Common myeloid progenitor, CD34-positive (primary cell): ENCODE data around the gene PIK3R2.
A peak's percentile ranks its signal among the peaks of the same experiment; 100 is the strongest.

ENCODE experiments used
- CTCF ChIA-PET: fragments of 350-600 bp; sonication (Branson Sonifier 250); formaldehyde crosslinking; loops from one replicate; lab custom pipeline; 2021; ENCODE audit warnings: antibody characterized with exemption; lab: Charles Lee
- POLR2A ChIA-PET: fragments of 350-600 bp; sonication (Branson Sonifier 250); formaldehyde crosslinking; loops from one replicate; lab custom pipeline; 2021; ENCODE audit warnings: antibody characterized with exemption; lab: Charles Lee
- DNase-seq, 3 donors: peaks; one replicate each; pipeline versions ENCODE4 v3.0.0 to v3.0.0-alpha.2; 2013
- H3K27ac ChIP-seq, 2 experiments: 1 replicate in 1 of 2; 2 replicates in 1 of 2; pipeline ENCODE4 v1.7.0; 2013; ENCODE audit warnings: inconsistent platforms in 2 of 2, low read length in 2 of 2, mild to moderate bottlenecking in 2 of 2, low read depth in 1 of 2, moderate library complexity in 1 of 2; ENCODE audit not compliant: severe bottlenecking in 2 of 2, insufficient read depth in 1 of 2, poor library complexity in 1 of 2
- H3K27me3 ChIP-seq, 5 experiments: replicated peaks in 2 of 5; 1 replicate in 3 of 5; 2 replicates in 2 of 5; pipeline versions ENCODE4 v1.6.1 to v1.7.0; 2013; ENCODE audit warnings: low read length in 4 of 5, mild to moderate bottlenecking in 2 of 5, moderate library complexity in 2 of 5, inconsistent platforms in 1 of 5; ENCODE audit not compliant: insufficient read depth in 5 of 5, control insufficient read depth in 4 of 5
- H3K36me3 ChIP-seq, 4 experiments: 1 replicate in 2 of 4; 2 replicates in 2 of 4; pipeline versions ENCODE4 v1.6.1 to v1.7.0; 2013; ENCODE audit warnings: low read length in 3 of 4, control low read depth in 1 of 4, mild to moderate bottlenecking in 1 of 4; ENCODE audit not compliant: control insufficient read depth in 4 of 4, insufficient read depth in 4 of 4
- H3K4me1 ChIP-seq, 4 experiments: 1 replicate in 3 of 4; 2 replicates in 1 of 4; pipeline versions ENCODE4 v1.6.1 to v1.7.1; 2013; ENCODE audit warnings: low read length in 3 of 4, mild to moderate bottlenecking in 3 of 4, control low read depth in 1 of 4, inconsistent platforms in 1 of 4, moderate library complexity in 1 of 4; ENCODE audit not compliant: control insufficient read depth in 4 of 4, insufficient read depth in 4 of 4; ENCODE audit errors: control extremely low read depth in 1 of 4
- H3K4me3 ChIP-seq, 7 experiments: 1 replicate in 4 of 7; 2 replicates in 3 of 7; pipeline versions ENCODE4 v1.5.1 to v1.7.0; 2013; ENCODE audit warnings: mild to moderate bottlenecking in 7 of 7, low read length in 6 of 7, moderate library complexity in 6 of 7, inconsistent platforms in 2 of 7, low read depth in 2 of 7, control low read depth in 1 of 7; ENCODE audit not compliant: insufficient read depth in 4 of 7, control insufficient read depth in 1 of 7; ENCODE audit errors: extremely low read depth in 1 of 7
- H3K9me3 ChIP-seq, 5 experiments: 1 replicate in 4 of 5; 2 replicates in 1 of 5; pipeline versions ENCODE4 v1.6.1 to v1.7.1; 2013; ENCODE audit warnings: low read length in 4 of 5, mild to moderate bottlenecking in 2 of 5, inconsistent platforms in 1 of 5, low read depth in 1 of 5, moderate library complexity in 1 of 5; ENCODE audit not compliant: control insufficient read depth in 4 of 5, insufficient read depth in 2 of 5; ENCODE audit errors: control extremely low read depth in 1 of 5
- whole genome bisulfite sequencing: methylation state at CpG from one replicate; pipeline ENCODE4 v1.1.5; 2013; ENCODE audit not compliant: insufficient coverage; 5-methylcytosine and 5-hydroxymethylcytosine counted together

The PIK3R2 gene

DNA sequence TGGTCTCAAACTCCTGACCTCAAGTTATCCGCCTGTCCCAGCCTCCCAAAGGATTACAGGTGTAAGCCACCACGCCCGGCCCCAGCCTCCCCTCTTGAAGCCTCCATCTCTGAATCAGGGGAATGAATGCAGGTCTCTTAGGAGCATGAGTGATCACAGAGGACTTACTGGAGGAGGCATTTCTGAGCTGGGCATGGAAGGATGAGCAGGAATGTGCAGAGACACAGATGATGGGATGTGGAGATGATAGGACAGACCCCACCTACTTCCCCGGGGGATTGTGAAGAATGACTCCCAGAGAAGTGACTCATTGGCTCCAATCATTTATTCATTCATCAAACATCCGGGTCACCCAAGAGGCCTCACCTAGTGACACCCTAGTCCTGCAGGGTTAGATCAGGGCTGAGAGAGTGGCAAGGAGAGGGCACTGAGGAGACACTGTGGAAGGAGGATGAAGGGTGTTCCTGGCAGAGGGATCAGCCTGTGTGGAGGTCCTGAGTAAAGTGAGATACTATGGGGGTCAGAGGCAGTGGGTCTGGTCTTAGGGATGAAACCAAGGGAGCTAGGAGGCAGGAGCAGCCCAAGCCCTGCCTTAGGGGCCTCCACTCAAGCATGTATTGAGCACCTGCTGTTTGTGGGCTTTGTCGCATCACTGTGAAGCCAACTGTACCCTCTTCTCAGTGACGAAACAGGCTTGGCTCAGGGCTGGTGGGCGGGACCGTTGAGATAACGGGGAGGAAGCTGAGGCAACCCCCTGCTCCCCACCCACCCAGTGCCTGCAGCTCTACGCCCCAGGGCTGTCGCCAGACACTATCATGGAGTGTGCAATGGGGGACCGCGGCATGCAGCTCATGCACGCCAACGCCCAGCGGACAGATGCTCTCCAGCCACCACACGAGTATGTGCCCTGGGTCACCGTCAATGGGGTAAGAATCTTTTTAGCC is 23.7 kb downstream of the PIK3R2 start:
- no peak overlapping the region for H3K4me3 ChIP-seq
- peaks cover 0 to 10% (median under 1%) of the 10 kb centered on the region in 4 experiments for H3K36me3 ChIP-seq
- CTCF ChIA-PET: interaction anchor here (1.1 to 4.5 kb wide), 7 partner anchors 8 to 74 kb away, joined by 3 to 18 read pairs (median 3); no protein-coding TSS in a partner anchor
- no peak for DNase-seq
- POLR2A ChIA-PET: interaction anchor here (0.6 kb wide), 1 partner anchor 80 kb away, joined by 5 read pairs; no protein-coding TSS in a partner anchor
- H3K27ac ChIP-seq: no peak overlapping the region
- 99% methylated on average over 11 of the region's 19 CpGs for WGBS
- peaks cover 0 to 3% (median 0%) of the 10 kb centered on the region in 5 experiments for H3K27me3 ChIP-seq
- no peaks in the 10 kb centered on the region for H3K9me3 ChIP-seq
- H3K4me1 ChIP-seq: peaks cover 0 to 50% (median 34%) of the 10 kb centered on the region in 4 experiments

DNA sequence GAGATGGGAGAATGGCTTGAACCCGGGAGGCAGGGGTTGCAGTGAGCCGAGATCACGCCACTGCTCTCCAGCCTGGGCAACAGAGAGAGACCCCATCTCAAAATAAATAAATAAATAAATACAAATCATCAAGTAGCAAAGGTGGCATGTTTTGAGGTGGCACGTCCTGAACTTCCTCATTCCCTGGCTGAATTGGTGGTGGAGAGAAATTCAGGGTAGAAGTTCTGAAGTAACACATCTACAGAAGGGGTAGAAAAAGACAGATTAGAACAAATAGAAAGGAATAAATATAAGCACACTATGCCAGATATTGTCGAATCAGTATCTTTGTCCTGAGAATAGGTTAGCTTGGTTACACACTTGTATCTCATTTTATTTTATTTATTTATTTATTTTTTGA is 27.0 kb downstream of the PIK3R2 start:
- Histone ChIP-seq H3K4me3 (no peak overlapping the region), H3K4me1 (peaks cover 0 to 23% (median 11%) of the 10 kb centered on the region in 4 experiments), H3K36me3 (peaks cover 0 to 7% (median 0%) of the 10 kb centered on the region in 4 experiments), H3K27ac (no peak overlapping the region), H3K27me3 (no peaks in the 10 kb centered on the region), H3K9me3 (no peaks in the 10 kb centered on the region)
- peak in 2 of 3 donors; percentile 61 to 65 for DNase-seq
- ChIA-PET POLR2A (no interaction called here), CTCF (interaction anchor here (4.2 kb wide), 1 partner anchor 12 kb away, joined by 21 read pairs; the partner anchor contains the start of gene MPV17L2)
- 83% methylated on average over 1 of the region's 5 CpGs for WGBS

DNA sequence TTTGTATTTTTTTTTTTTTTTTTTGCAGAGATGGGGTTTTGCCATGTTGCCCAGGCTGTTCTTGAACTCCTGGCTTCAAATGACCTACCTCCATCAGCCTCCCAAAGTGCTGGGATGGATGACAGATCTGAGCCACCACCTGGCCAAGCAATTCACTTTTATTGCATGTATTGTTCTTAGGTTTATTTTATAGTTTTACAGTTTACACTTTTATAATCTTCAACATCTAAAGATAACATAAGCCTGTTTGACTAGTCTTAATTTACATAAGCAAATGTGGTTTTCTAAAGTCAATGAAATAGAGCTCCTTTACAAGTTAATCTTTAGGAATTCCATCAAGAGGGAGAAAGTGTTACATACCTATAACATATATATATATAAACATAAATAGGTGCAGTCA is 30.6 kb downstream of the PIK3R2 start:
- H3K4me3 ChIP-seq: no peak overlapping the region
- CTCF ChIA-PET: interaction anchor here (1.0 to 4.2 kb wide), 4 partner anchors 8 to 69 kb away, joined by 3 to 21 read pairs (median 8); partner anchors contain the start of gene MPV17L2
- no peaks in the 10 kb centered on the region for H3K9me3 ChIP-seq
- no peak for DNase-seq
- no peaks in the 10 kb centered on the region for H3K27me3 ChIP-seq
- no peaks in the 10 kb centered on the region for H3K36me3 ChIP-seq
- H3K27ac ChIP-seq: no peak overlapping the region
- H3K4me1 ChIP-seq: peaks cover 0 to 14% (median 10%) of the 10 kb centered on the region in 4 experiments
- POLR2A ChIA-PET: no interaction called here

DNA sequence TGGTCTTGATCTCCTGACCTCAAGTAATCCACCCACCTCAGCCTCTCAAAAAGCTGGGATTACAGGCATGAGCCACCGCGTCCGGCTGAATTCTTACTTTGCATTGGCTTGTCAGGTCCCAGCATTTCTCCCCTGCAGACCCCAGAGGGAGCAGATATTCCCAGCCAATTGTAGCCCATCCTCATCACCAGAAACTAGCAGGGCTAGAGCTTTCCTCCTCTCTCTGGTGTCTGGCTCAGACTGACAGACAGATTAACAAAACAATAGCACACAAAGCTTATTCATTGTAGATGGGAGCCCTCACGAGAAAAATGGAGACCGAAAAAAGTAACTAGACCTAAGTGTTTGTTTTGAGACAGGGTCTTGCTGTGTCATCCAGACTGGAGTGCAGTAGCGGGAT is 32.6 kb downstream of the PIK3R2 start:
- 98% methylated on average over 6 of the region's 6 CpGs for WGBS
- Histone ChIP-seq H3K36me3 (no peaks in the 10 kb centered on the region), H3K4me1 (peaks cover 0 to 12% (median 9%) of the 10 kb centered on the region in 4 experiments), H3K27me3 (no peaks in the 10 kb centered on the region), H3K9me3 (no peaks in the 10 kb centered on the region), H3K27ac (no peak overlapping the region), H3K4me3 (no peak overlapping the region)
- CTCF ChIA-PET: interaction anchor here (1.0 to 1.6 kb wide), 8 partner anchors 10 to 72 kb away, joined by 3 to 4 read pairs (median 3); partner anchors contain the start of gene RAB3A
- POLR2A ChIA-PET: no interaction called here
- DNase-seq: no peak

DNA sequence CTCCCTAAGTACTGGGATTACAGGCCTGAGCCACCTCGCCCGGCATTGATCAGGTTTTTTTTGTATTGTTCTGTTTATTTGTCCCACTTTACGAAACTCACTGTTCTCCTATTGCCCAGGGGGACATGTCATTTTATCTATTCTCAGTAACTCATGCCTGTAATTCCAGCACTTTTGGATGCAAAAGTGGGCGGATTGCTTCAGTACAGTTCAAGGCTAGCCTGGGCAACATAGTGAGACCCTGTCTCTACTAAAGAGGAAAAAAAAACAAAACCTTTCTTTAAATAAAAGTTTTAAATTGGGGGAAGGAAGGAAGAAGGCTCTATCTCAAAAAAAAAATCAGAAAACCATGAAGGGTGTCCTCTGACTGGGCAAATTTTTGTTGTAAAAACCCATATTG is 37.3 kb downstream of the PIK3R2 start:
- no CpG with 5 or more reads among the region's 4 CpGs for WGBS

DNA sequence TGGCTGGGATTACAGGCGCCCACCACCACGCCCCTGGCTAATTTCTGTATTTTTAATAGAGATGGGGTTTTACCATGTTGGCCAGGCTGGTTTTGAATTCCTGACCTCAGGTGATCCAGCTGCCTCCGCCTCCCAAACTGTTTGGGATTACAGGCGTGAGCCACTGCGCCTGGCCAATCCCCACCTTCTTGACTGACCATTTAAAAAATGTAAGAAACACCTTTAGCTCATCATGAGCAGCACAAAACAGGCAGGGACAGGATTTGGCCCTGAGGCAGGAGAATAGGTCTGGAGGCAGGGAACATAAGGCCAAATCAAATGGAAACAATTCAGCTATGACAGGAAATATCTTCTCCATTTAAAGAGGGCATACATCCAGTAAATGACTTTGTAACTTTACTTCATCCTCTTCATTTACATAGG is 38.7 kb downstream of the PIK3R2 start:
- Histone ChIP-seq H3K27me3 (no peaks in the 10 kb centered on the region), H3K4me1 (peaks cover 9 to 28% (median 23%) of the 10 kb centered on the region in 4 experiments), H3K4me3 (peak overlapping the region in 4 of 7 experiments; percentile 70 to 87 (median 82)), H3K9me3 (no peaks in the 10 kb centered on the region), H3K27ac (no peak overlapping the region), H3K36me3 (peaks cover 0 to 11% (median 5%) of the 10 kb centered on the region in 4 experiments)
- CTCF ChIA-PET: interaction anchor here (0.8 to 4.9 kb wide), 16 partner anchors 10 to 66 kb away, joined by 3 to 49 read pairs (median 5); a partner anchor contains a TSS
- WGBS: 73% methylated on average over 3 of the region's 5 CpGs
- POLR2A ChIA-PET: interaction anchor here (0.8 to 2.3 kb wide), 3 partner anchors 14 to 90 kb away, joined by 3 to 6 read pairs (median 3); partner anchors contain the start of gene JUND
- DNase-seq: no peak

More for the DNA sequence above, 37.3 kb downstream of the PIK3R2 start:
- DNase-seq: no peak
- Histone ChIP-seq H3K27me3 (no peaks in the 10 kb centered on the region), H3K4me1 (peaks cover 9 to 28% (median 23%) of the 10 kb centered on the region in 4 experiments), H3K27ac (no peak overlapping the region), H3K36me3 (no peaks in the 10 kb centered on the region), H3K9me3 (no peaks in the 10 kb centered on the region), H3K4me3 (no peak overlapping the region)
- ChIA-PET CTCF (interaction anchor here (3.5 to 4.9 kb wide), 2 partner anchors 8 to 64 kb away, joined by 21 to 49 read pairs; a partner anchor contains a TSS), POLR2A (no interaction called here)
